Activated CD4-positive, CD25-positive, alpha-beta regulatory T cell treated with anti-CD3 and anti-CD28 coated beads, Interleukin-2, amount 50 U/mL, for 16 hours (primary cell): ENCODE data around the gene ACOXL.

Experiments used
- DNase-seq: peaks from one replicate; pipeline ENCODE4 v3.0.0-alpha.2; 2020; ENCODE audit warnings: low read depth, low spot score

The ACOXL gene

DNA sequence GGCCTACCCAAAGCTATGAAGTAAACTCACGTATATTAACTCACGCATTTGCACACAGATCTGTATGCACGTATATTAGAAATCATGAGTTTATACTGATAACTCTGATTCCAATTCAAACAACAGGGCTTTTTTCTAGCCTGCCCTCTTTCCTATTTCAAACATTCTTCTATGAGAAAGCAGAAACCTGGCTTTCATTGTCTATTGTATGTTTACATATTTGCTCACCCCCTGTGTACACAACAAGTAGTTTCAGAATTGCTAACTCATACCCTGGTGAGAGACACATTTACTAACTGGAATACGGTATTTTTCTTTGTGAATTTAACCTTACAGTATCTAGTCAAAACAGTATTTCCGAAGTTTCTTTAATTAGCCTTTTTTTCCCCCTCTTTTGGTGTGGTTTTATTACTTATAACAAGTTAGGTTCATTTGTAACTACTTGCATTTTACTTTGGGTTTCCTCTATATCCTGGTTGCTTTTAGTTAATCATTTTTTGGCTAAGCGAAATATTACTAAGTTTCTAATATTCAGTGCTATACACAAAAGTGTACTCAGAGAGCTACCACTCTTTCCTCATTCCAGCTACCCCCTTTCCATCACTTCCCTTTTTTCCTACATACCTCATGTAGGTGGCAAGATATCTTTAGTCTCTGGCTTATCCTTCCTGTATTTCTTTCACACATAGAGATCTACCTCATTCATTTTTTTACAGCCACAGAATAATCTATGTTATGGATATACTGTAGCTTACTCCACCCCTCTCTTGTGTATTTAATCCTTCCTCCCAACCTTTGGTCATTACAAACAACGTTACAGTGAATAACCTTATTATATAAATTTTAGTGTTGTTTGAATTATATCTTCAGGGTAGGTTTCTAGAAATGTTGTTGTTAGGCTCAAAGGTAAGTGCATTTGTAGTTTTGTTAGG lies 275.6 kb downstream of the ACOXL start:
- no peak for DNase-seq

DNA sequence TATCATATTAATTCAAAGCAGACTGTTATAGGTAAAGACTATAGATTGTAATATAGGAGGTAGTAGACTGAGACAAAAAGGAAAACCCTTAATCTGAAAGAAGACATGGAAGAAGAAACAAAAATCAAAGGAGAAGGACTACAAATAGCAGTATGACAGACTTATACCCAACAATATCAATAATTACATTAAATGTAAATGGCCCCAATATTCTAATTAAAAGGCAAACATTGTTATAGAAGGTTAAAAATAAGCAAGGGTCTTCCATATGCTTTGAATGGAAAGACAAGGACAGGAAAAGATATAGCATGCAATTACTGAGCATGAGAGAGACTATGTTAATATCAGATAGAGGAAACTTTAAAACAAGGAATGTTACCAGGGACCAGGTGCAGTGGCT lies 278.8 kb downstream of the ACOXL start:
- no peak for DNase-seq

DNA sequence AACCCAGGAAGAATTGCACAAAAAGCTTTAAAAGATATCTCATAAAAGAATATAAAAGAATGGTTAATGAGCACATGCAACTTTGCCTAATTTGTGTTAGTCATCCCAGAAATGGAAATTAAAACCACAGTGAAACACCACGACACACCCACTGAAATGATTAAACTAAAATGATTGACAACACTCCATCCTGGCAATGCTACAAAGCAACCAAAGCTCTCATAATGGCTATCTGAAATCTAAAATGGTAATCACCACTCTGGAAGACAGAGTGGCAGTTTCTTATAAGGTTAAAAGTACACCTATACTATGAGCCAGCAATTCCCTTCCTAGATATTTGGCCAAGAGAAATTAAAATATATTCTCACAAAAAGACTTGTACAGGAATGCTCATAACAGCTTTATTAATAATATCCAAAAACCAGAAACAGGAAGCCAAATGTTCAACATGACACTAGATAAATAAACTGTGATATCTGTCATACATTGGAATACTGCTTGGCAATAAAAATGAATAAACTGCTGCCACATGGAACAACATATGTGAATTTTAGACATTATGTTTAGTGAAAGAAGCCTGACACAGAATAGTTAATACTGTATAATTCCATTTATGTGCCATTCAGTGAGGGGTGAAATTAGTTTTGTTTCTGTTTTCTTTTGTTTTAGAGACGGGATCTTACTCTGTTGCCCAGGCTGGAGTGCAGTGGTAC lies 283.1 kb downstream of the ACOXL start:
- no peak for DNase-seq

DNA sequence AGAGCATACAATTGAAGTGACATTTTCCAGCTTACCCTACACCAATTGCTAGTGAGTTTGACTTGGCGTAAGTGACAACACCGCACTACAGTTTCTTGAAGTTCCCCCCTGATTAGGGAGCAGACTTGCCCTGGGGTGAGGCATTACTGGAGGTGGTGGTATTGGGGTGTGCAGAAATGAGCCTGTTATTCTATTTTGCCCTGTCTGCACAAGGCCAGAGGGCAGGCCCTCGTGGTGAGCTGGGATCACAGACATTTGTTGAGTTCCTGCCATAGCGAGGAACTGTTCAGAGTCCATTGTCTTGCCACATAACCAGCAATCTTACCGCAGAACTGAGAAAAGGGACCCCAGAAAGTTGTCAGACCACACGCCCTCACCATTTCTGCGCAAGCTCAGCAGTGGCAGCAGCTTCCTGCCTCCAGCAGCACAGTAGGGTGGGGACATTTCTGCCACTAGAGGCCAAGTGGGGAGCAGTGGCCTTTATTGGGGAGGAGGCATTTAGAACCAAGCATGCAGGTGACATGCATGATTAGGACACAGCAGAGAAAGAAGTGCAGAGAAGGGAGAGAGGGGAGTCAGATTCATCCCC lies 284.8 kb downstream of the ACOXL start:
- no peak for DNase-seq

DNA sequence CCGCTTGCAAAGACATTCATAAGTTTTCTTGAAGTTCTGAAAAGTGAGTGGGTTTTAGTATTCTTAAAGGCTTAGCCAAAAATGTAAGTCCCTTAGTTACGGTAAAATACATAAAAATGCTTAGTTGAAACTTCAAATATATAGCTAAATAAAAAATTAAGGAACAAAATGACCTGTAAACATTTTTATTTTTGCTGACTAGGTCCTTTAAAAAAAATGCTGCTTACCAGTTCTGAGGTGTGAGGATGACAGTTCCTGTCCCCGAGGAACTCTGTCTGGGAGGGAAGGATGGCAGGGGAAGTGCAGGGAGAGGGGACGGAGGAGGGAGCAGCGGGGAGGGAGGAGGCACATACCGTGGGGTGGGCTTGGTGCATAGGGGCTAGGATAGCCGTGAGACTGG lies 285.5 kb downstream of the ACOXL start:
- no peak for DNase-seq

DNA sequence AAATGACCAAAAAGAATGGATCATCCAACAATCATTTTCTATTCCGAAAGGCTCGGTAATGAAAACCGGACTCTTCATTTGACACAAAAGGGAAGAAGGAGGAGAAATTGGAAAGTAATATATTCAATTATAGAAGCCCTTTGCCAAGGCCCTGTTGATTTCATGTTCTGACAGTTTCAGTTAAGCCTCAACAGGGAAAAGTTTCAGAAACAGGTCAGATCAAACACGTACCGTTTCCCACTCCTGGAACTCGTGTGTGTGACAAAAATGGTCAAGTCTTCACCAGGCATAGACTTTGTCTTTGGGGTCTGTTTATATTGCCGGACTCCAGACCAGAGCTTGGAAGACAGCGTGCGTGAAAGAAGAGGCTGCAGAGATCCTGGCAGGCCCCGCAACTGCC lies 287.0 kb downstream of the ACOXL start:
- no peak for DNase-seq

DNA sequence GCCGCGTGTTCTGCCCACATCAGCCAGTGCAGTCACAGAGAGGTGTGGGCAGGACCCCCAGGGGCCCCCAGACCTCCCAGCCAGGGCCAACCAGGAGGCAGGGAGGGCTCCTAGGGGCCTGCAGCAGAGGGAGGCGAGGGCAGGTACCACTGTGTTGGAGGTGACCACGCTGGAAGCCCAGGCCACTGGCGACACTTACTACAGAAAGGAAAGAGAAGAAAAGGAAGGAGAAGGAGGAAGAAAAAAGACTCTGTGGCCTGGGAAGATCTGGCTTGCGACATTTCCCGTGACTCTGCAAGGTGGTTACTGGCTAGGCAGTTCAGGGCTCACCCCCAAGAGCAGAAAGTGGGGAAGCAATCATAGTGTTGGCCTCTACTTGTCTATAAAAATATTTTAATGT lies 290.3 kb downstream of the ACOXL start:
- no peak for DNase-seq

DNA sequence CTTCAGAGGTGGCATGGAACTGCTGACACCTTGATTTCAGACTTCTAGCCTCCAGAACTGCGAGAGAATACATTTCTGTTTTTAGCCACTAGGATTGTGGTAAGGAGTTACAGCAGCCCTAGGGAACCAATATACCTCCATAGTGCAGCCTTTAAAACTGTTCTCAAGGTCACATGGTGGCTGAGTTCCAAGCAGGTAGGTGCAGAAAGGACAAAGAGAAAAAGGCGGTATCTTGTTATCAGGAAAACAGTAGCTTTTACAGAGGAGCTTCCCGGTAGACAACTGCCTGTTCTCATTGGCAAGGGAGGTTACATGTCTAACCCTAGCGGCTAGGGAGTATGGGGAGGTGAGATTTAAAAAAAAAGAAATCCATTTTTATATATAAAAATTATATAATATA lies 292.1 kb downstream of the ACOXL start:
- DNase-seq = no peak

DNA sequence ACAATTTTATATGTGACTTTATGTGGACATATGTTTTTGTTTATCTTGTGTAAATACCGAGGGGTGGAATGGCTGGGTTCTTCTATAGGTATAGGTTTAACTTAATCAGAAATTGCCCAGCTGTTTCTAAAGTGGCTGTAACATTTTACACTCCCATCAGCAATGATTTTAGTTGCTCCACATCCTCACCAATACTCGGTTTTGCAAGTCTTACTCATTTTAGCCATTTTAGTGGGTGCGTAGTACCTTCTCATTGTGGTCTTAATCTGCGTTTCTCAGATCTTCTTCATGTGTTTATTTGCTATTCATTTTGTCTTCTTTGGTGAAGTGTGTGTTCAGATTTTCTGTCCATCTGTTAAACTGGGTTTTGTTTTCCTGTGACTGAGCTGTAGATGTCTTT lies 292.9 kb downstream of the ACOXL start:
- DNase-seq = no peak

DNA sequence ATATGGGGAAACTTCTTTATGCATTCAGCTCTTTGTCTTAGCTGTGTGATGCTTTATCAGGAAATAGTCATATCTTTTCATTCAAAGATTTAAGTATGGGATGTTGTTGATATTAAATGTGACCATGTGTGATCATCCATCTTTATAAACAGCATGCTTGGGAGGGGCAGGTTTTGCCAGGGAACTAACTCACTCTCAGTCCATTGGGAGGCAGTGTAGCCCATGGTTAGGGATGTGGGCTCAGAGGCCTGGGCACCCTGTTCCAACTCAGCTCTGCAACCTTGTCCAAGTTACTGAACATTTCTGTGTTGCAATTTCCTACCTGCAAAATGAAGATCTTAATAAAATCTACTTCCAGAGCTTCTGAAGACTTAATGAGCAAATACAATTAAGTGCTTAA lies 296.3 kb downstream of the ACOXL start:
- no peak for DNase-seq

DNA sequence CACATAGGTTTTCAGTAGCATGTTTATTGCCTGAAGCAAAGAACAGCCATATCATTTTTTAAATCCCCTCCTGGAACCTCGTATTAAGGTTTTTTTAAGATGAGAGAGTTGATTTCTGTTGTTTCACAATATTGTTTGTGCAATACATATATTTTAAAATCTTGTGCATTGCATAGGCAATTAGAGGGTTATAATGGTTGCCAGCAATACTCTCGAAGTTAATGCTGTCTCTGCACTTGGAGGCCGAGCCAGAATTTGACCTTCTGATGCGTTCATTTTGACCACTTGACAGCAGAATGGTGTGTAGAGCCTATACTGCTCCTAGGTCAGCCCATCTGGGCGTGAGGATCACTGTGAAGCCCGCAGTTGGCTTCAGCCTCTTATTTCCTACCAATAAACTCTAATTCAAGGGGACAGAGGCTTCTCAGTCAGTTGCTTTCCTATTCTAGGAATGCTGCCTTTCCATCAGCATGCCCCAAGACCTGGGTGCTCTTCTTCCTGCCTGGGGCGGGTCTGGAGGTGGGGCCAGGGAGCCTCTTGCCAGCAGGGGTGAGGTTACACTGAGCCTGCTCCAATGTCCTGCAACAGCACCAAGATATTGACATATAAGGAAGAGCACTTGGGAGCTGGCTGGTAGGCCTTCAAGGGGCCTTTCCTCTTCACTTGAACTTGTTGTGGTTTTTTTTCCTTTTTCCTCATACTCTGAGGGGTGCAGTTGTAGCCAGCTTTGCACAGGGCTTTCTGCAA lies 297.0 kb downstream of the ACOXL start:
- no peak for DNase-seq

DNA sequence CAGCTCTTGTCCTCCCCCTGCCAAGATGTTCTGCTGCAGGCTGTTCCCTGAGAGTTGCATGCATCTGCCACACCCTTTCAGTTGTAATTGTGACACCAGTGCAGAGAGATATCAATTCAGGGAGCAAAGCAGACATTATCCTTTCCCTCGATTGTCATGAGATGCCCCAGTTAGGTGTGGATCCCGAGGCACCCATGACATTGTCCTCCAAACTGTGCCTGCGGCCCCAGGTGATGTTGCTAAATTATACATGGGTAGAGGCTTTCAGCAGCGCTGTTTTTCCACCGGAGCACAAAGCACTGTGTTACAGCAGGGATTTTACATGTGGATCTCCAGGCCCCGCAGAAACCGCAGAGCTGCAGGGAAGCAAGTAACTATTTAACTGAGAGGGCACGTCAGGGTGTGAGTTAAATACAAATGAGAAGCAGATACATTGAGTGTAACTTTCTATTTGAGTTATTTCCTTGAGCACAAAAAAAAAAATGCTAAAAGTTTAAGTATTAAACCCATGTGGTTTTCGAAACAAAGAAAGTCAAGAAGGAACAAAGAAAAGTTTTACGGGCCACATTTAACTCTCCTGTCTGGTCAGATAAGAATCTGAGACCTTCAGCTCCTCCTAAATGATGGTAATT lies 298.0 kb downstream of the ACOXL start:
- no peak for DNase-seq

DNA sequence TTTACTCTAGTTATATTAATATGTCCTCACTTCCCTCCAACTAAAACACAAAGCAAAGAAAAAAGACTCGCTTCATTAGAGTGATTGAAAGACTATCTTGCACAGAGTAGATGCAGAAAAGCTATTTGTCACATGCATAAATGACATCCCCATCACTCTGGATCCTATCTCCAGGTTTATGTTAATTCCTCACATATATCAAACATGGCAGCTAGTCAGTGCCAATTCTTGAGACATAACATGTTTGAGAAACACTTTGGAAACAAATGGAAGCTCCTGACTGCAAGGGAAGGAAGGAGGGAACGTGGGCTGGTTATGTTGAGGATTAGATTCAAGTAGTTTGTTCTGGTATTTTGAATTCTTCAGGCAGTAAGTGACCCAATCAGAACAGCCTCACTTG lies 298.6 kb downstream of the ACOXL start:
- DNase-seq = no peak

DNA sequence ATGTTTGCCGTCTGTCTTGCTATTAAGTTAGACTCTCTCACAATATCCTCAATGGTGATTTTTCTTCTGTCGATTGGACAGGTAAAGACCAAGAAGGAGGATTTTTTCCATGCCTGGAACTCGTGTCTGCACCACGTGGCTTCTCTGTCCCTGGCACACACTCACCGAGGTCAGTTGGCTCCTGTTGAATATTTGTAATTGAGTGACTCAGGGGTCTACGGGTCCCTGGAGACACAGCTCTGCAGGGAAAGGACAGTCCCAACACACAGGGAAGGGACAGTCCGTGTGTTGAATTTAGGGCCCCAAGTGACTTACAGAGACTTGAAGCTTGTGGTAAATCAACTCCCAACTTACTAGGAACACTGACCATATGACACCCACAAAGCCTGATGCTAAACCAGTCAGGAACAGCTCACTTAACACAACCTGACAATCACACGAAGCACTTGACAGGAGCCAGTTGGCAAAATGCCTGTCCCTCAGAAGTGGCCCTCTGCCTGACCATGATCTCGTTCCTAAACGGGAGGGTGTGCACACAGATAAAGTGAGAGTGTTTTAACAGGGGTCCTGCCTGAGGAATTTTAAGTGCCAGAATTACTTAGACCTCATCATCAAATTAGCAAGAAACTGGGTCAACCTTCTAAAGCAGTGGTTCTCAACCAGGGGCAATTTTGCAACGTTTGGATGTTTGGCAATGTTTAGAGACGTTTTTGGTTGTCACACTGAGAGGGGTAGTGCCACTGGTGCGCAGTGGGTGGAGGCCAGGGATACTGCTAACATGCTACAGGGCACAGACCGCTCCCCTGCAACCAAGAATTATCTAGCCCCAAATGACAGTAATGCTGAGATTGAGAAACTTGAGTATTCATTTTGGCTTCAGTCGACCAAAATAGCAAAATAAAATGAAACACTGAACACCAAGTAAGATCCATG lies 299.4 kb downstream of the ACOXL start:
- DNase-seq = no peak

DNA sequence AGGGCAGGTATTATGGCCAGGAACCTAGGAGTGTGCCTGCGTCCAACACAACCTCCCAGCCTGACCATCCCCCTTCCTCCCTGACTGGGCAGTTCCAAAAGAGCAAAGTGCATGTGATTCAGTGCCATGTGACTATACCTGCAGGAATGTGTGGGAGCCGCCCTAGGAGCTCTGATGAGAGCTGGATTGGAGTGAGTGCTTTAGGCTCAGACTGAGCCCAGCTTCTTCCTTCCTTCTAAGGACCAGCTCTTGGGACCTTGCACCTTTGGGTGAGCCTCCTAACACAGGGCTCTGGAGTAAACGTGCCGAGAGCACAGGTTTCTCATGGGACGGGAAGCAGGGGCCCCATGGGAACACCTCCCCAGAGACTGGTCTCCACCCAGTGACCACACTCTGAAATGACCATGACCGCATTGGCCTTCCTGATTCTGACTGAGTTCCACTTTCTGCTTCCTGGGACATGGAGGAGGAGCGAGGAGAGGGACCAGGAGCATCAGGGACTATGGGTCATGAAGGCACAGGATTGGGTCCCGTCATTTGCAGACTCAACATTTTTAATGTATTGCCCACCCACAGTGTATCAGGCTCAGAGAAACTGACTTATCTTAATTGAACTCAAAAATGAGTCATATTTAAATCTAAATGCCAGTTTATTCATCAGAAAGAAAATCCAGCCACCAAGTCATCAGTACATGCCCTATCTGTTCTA lies 300.5 kb downstream of the ACOXL start:
- no peak for DNase-seq

DNA sequence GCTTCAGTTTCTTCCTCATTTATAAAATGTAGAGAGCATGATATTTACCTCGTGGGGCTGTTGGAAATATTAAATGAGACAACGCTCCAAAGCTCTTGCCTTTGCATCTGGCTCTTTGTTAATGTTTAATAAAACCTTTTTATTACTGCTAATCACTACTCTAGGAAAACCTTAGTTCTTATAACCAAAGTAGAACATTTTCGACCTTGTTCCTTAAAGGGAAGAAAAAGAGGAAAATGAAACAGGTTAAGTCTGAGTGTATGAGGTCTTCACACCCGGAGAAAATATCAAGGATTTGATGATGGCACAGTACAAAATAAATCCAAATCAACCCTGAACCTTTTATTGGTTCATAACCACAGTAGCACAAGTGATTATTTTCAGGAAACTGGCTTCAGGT lies 301.8 kb downstream of the ACOXL start:
- no peak for DNase-seq

DNA sequence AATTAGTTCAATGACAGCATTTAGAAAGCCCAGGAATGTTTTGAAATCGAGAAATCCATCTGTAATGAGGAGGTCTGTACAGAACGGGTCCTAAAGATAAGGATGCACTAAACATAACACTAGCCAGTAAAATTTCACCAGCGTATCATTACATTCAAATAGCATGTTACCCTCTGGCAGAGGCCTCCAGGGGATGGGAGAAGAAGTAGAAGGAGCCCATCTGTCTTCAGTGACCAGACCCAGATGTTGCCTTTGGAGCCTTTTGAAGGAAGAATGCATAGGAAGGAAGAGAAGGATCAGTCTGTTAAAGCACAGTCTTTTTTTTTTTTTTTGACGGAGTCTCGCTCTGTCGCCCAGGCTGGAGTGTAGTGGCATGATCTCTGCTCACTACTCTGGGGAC lies 302.2 kb downstream of the ACOXL start:
- no peak for DNase-seq

DNA sequence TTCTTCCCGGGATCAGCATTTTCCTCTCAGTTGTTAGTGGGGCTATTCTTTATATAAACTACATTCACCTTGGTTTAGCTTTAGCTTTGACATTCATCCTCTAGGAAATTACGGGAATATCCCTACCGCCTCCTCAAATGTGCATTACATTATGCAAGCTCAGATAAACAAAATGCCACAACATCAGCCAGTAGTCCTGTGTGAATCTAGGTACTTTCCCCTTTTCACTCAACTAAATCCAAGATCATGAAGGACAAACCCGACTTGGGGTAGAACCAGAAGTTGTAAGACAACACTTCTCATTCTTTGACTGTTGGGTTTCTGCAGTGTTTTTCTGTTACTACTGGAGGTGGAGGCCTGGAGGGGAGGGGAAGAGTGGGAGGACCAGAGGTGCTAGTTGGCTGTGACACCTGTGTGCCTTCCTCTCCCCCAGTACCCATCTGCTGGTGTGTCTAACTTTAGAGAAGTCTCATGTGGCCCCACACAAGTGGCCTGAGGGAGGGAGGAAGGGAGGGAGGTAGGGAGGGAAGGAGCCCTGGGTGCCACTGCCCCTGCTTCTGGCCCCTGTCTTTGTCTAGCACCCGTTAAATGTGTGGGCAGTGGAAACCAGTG lies 303.6 kb downstream of the ACOXL start:
- no peak for DNase-seq

DNA sequence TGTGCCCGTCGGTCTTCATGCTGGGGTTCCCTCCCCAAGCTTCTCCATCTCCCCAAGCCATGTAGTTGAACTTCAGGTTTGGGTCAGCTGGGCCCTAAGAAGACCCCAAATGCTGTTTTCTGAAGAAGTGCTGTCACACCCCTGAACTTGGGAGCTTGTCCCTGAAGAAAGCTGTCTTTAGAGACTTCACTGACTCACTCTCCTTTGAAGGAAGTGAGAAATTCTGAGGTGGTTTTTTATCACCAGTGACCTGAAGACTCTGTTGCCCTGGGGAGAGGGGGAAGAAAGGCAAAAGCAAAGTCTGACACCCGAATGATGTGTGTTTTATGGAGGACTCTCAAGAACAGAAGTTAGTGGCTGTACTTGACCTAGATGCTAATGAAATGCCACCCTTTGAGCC lies 304.8 kb downstream of the ACOXL start:
- DNase-seq = no peak
